Mesenchymal stem cell (in vitro differentiated cells and primary cell): ENCODE measurements around the gene NKD2.

Experiments used
- DNase-seq: peaks from one replicate; pipeline ENCODE4 v3.0.0-alpha.2; 2013
- H2AFZ ChIP-seq: one replicate; pipeline ENCODE4 v1.6.1; 2013; ENCODE audit warnings: low read depth, mild to moderate bottlenecking, control low read depth, inconsistent platforms, low read length, moderate library complexity
- H2AK5ac ChIP-seq: 2 replicates; pipeline ENCODE4 v1.6.1; 2013; ENCODE audit warnings: low read length, moderate library complexity, mild to moderate bottlenecking, inconsistent platforms; ENCODE audit not compliant: severe bottlenecking
- H2BK120ac ChIP-seq: one replicate; pipeline ENCODE4 v1.6.1; 2013; ENCODE audit warnings: low read depth, mild to moderate bottlenecking, inconsistent platforms, low read length, moderate library complexity
- H2BK12ac ChIP-seq, 2 experiments: one replicate each; pipeline ENCODE4 v1.6.1; 2013; ENCODE audit warnings: inconsistent platforms in 2 of 2, low read length in 2 of 2, mild to moderate bottlenecking in 2 of 2, moderate library complexity in 2 of 2, control low read depth in 1 of 2
- H2BK15ac ChIP-seq: one replicate; pipeline ENCODE4 v1.6.1; 2013; ENCODE audit warnings: mild to moderate bottlenecking, low read depth, inconsistent platforms; ENCODE audit not compliant: poor library complexity, severe bottlenecking
- H2BK5ac ChIP-seq: 2 replicates; pipeline ENCODE4 v1.6.1; 2013; ENCODE audit warnings: low read depth, mild to moderate bottlenecking, low read length, control low read depth, inconsistent platforms; ENCODE audit not compliant: poor library complexity, severe bottlenecking
- H3K14ac ChIP-seq, 2 experiments: one replicate each; pipeline ENCODE4 v1.6.1; 2013; ENCODE audit warnings: inconsistent platforms in 2 of 2, low read length in 2 of 2, control low read depth in 1 of 2, mild to moderate bottlenecking in 1 of 2, moderate library complexity in 1 of 2
- H3K18ac ChIP-seq, 2 experiments: one replicate each; pipeline ENCODE4 v1.6.1; 2013; ENCODE audit warnings: inconsistent platforms in 2 of 2, low read length in 2 of 2, control low read depth in 1 of 2, low read depth in 1 of 2, mild to moderate bottlenecking in 1 of 2
- H3K23ac ChIP-seq, 2 experiments: one replicate each; pipeline ENCODE4 v1.6.1; 2013; ENCODE audit warnings: inconsistent platforms in 2 of 2, low read length in 2 of 2, mild to moderate bottlenecking in 2 of 2, moderate library complexity in 2 of 2, control low read depth in 1 of 2
- H3K27ac ChIP-seq: 2 replicates; pipeline ENCODE4 v1.5.1; 2013; ENCODE audit warnings: mild to moderate bottlenecking, moderate library complexity, low read length, control low read depth, inconsistent platforms; ENCODE audit not compliant: poor library complexity, severe bottlenecking
- H3K27me3 ChIP-seq, 2 experiments: 2 replicates each; pipeline versions ENCODE4 v1.6.1 to v1.7.0; 2013; ENCODE audit warnings: low read length in 2 of 2, mild to moderate bottlenecking in 2 of 2, moderate library complexity in 2 of 2, control low read depth in 1 of 2, inconsistent platforms in 1 of 2; ENCODE audit not compliant: control insufficient read depth in 1 of 2, insufficient read depth in 1 of 2
- H3K36me3 ChIP-seq, 2 experiments: 2 replicates each; pipeline versions ENCODE4 v1.6.1 to v1.7.0; 2013; ENCODE audit warnings: low read length in 2 of 2, control low read depth in 1 of 2, inconsistent platforms in 1 of 2, low read depth in 1 of 2, mild to moderate bottlenecking in 1 of 2; ENCODE audit not compliant: insufficient read depth in 2 of 2, control insufficient read depth in 1 of 2
- H3K4ac ChIP-seq, 2 experiments: one replicate each; pipeline ENCODE4 v1.6.1; 2013; ENCODE audit warnings: inconsistent platforms in 2 of 2, low read length in 2 of 2, mild to moderate bottlenecking in 2 of 2, moderate library complexity in 2 of 2, control low read depth in 1 of 2, low read depth in 1 of 2
- H3K4me1 ChIP-seq: 2 replicates; pipeline ENCODE4 v1.6.1; 2013; ENCODE audit warnings: low read depth, low read length, control low read depth; ENCODE audit not compliant: control insufficient read depth, insufficient read depth
- H3K4me2 ChIP-seq: 2 replicates; pipeline ENCODE4 v1.6.1; 2013; ENCODE audit warnings: low read length, mild to moderate bottlenecking, inconsistent platforms; ENCODE audit not compliant: poor library complexity, severe bottlenecking
- H3K4me3 ChIP-seq, 2 experiments: 2 replicates each; pipeline versions ENCODE4 v1.5.1 to v1.7.0; 2013; ENCODE audit warnings: low read length in 2 of 2, mild to moderate bottlenecking in 2 of 2, control low read depth in 1 of 2, low read depth in 1 of 2; ENCODE audit not compliant: insufficient read depth in 1 of 2
- H3K79me1 ChIP-seq: replicated peaks from 2 replicates; pipeline ENCODE4 v1.6.1; 2013; ENCODE audit warnings: mild to moderate bottlenecking, control low read depth, low read length, inconsistent platforms; ENCODE audit not compliant: poor library complexity, severe bottlenecking
- H3K9ac ChIP-seq: 2 replicates; pipeline ENCODE4 v1.7.0; 2013; ENCODE audit warnings: mild to moderate bottlenecking, low read length, moderate library complexity
- H3K9me3 ChIP-seq: 2 replicates; pipeline ENCODE4 v1.7.0; 2013; ENCODE audit warnings: mild to moderate bottlenecking, low read length; ENCODE audit not compliant: control insufficient read depth
- H4K8ac ChIP-seq: one replicate; pipeline ENCODE4 v1.6.1; 2013; ENCODE audit warnings: inconsistent platforms, mild to moderate bottlenecking, low read length, moderate library complexity
- H4K91ac ChIP-seq: one replicate; pipeline ENCODE4 v1.6.1; 2013; ENCODE audit warnings: mild to moderate bottlenecking, low read length, inconsistent platforms
- WGBS: methylation state at CpG from one replicate; pipeline ENCODE4 v1.1.7; 2013; ENCODE audit warnings: mixed read lengths; 5-methylcytosine and 5-hydroxymethylcytosine counted together

The NKD2 gene

GRCh38 chr5:1028481-1029281 is 20.1 kb downstream of the NKD2 start:
- H4K8ac ChIP-seq: peak overlapping the region; percentile 22
- H3K4me3 ChIP-seq: no peak overlapping the region
- no peaks in the 10 kb centered on the region for H3K79me1 ChIP-seq
- 84% methylated on average over 26 of the region's 26 CpGs for WGBS
- H3K27me3 ChIP-seq: peaks cover 21 to 46% of the 10 kb centered on the region in 2 experiments
- no peak overlapping the region for H3K18ac ChIP-seq
- no peak overlapping the region for H3K27ac ChIP-seq
- no peak overlapping the region for H2BK120ac ChIP-seq
- H3K9me3 ChIP-seq: no peaks in the 10 kb centered on the region
- H3K4me2 ChIP-seq: no peak overlapping the region
- no peak overlapping the region for H3K23ac ChIP-seq
- H2BK12ac ChIP-seq: no peak overlapping the region
- DNase-seq: no peak
- no peak overlapping the region for H2AFZ ChIP-seq
- H2BK15ac ChIP-seq: no peak overlapping the region
- H3K4me1 ChIP-seq: no peaks in the 10 kb centered on the region
- H2BK5ac ChIP-seq: no peak overlapping the region
- H3K36me3 ChIP-seq: no peaks in the 10 kb centered on the region
- H3K4ac ChIP-seq: no peak overlapping the region
- no peak overlapping the region for H3K14ac ChIP-seq
- H4K91ac ChIP-seq: no peak overlapping the region
- no peak overlapping the region for H3K9ac ChIP-seq
- H2AK5ac ChIP-seq: no peak overlapping the region

DNA sequence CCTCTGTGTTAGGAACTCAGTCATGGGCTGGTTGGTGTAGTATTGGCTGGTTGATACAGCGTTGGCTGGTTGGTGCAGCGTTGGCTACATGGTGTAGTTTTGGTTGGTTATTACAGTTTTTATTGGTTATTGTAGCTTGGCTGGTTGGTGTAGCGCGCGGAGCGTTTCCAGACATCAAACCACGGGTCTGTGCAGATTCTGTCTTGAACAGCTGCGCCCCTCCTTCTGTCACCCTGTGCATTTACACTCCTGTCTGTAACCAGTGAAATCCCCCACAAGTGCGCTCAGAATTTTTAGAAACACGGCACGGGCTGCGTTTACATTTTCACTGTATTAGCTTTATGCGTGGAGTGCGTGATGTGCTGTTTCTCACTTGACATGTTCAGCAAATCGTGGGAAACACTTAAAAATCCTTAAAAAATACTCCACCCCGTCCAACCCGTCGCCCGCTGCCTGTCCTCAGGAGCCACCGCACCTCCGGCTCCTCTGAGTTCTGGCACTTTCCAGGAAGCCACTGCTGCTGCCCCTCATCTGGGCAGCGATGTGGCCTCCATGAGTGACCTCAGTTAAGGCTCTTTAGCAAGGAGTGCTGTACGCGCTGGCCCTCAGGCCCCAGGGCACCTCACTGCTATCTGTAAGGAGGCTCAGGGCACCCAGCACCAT is 20.8 kb downstream of the NKD2 start:
- Histone ChIP-seq H3K4ac (no peak overlapping the region), H2BK15ac (no peak overlapping the region), H3K36me3 (no peaks in the 10 kb centered on the region), H2BK120ac (no peak overlapping the region), H2BK12ac (no peak overlapping the region), H4K8ac (peak overlapping the region; percentile 22), H3K27ac (no peak overlapping the region), H3K27me3 (peaks cover 21 to 46% of the 10 kb centered on the region in 2 experiments), H4K91ac (no peak overlapping the region), H3K79me1 (no peaks in the 10 kb centered on the region), H3K4me1 (no peaks in the 10 kb centered on the region), H3K18ac (no peak overlapping the region), H2AFZ (no peak overlapping the region), H3K23ac (no peak overlapping the region), H3K9me3 (no peaks in the 10 kb centered on the region), H3K4me3 (no peak overlapping the region), H2AK5ac (no peak overlapping the region), H2BK5ac (no peak overlapping the region), H3K9ac (no peak overlapping the region), H3K4me2 (no peak overlapping the region), H3K14ac (no peak overlapping the region)
- WGBS: 89% methylated on average over 24 of the region's 24 CpGs
- no peak for DNase-seq

DNA sequence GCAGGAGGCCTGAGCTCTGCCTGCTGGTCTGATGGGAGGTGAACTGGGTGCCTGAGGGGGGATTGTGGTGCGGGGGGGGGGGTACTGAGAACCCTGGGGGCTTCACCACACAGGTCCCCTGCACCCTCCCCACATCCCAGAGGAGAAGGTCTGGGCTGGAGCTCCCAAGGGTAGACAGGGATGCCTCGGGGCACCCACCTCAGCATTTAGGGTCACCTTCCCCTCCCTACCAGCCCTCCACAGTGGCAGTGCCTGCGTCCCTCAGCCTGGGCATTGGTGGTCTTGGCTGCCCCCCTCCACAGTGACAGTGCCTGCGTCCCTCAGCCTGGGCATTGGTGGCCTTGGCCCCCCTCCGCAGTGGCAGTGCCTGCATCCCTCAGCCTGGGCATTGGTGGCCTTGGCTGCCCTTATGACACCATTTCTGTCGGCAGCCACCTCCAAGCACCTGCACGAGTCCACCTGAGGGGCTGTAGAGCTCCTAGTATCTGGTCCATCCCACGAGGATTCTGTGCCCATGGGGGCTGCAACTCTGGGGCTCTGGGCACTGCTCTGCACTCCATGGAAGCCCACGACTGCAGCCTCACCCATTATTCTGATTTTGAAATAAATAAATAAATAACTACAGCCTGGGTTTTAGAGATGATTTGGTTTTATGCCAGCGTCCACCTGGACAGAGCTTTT is 21.5 kb downstream of the NKD2 start:
- H4K8ac ChIP-seq: no peak overlapping the region
- no peak overlapping the region for H3K4me2 ChIP-seq
- DNase-seq: no peak
- no peak overlapping the region for H3K27ac ChIP-seq
- H3K36me3 ChIP-seq: no peaks in the 10 kb centered on the region
- no peak overlapping the region for H2AK5ac ChIP-seq
- H3K9ac ChIP-seq: no peak overlapping the region
- H3K27me3 ChIP-seq: peaks cover 21 to 51% of the 10 kb centered on the region in 2 experiments
- no peak overlapping the region for H2BK12ac ChIP-seq
- no peak overlapping the region for H3K23ac ChIP-seq
- no peak overlapping the region for H2BK5ac ChIP-seq
- no peaks in the 10 kb centered on the region for H3K79me1 ChIP-seq
- H3K14ac ChIP-seq: no peak overlapping the region
- no peak overlapping the region for H3K4me3 ChIP-seq
- H4K91ac ChIP-seq: no peak overlapping the region
- H2AFZ ChIP-seq: no peak overlapping the region
- H2BK15ac ChIP-seq: no peak overlapping the region
- H3K4ac ChIP-seq: no peak overlapping the region
- no peaks in the 10 kb centered on the region for H3K9me3 ChIP-seq
- no peak overlapping the region for H3K18ac ChIP-seq
- no peaks in the 10 kb centered on the region for H3K4me1 ChIP-seq
- WGBS: 83% methylated on average over 9 of the region's 10 CpGs
- no peak overlapping the region for H2BK120ac ChIP-seq

GRCh38 chr5:1030801-1031271 is 22.2 kb downstream of the NKD2 start:
- H3K27ac ChIP-seq: no peak overlapping the region
- H3K4me2 ChIP-seq: no peak overlapping the region
- H2BK5ac ChIP-seq: no peak overlapping the region
- no peak overlapping the region for H3K9ac ChIP-seq
- no peak for DNase-seq
- WGBS: 81% methylated on average over 10 of the region's 10 CpGs
- no peak overlapping the region for H2BK120ac ChIP-seq
- no peak overlapping the region for H3K18ac ChIP-seq
- H3K4me3 ChIP-seq: no peak overlapping the region
- no peak overlapping the region for H3K14ac ChIP-seq
- H3K9me3 ChIP-seq: no peaks in the 10 kb centered on the region
- H2AK5ac ChIP-seq: no peak overlapping the region
- no peak overlapping the region for H2BK15ac ChIP-seq
- no peak overlapping the region for H3K4ac ChIP-seq
- no peaks in the 10 kb centered on the region for H3K4me1 ChIP-seq
- no peaks in the 10 kb centered on the region for H3K36me3 ChIP-seq
- no peak overlapping the region for H4K91ac ChIP-seq
- no peaks in the 10 kb centered on the region for H3K79me1 ChIP-seq
- peaks cover 21 to 51% of the 10 kb centered on the region in 2 experiments for H3K27me3 ChIP-seq
- H4K8ac ChIP-seq: no peak overlapping the region
- no peak overlapping the region for H2AFZ ChIP-seq
- no peak overlapping the region for H2BK12ac ChIP-seq
- no peak overlapping the region for H3K23ac ChIP-seq
